ENCODE measurements around the gene FKBP8. TPM values are rescaled to one million over a fixed set of nuclear protein-coding genes. Genes with fewer than 3 reads are reported as not detected.

Gene FKBP8
- total RNA-seq, 1 experiment from 2014 or later: 231 TPM

GRCh38 chr19:18551631-18552030 lies 8.3 kb upstream of the FKBP8 start:
- H4K20me1 ChIP-seq (ENCODE audit: insufficient read depth): no peaks in the 10 kb centered on the region
- TF ChIP-seq, protein P1, sequence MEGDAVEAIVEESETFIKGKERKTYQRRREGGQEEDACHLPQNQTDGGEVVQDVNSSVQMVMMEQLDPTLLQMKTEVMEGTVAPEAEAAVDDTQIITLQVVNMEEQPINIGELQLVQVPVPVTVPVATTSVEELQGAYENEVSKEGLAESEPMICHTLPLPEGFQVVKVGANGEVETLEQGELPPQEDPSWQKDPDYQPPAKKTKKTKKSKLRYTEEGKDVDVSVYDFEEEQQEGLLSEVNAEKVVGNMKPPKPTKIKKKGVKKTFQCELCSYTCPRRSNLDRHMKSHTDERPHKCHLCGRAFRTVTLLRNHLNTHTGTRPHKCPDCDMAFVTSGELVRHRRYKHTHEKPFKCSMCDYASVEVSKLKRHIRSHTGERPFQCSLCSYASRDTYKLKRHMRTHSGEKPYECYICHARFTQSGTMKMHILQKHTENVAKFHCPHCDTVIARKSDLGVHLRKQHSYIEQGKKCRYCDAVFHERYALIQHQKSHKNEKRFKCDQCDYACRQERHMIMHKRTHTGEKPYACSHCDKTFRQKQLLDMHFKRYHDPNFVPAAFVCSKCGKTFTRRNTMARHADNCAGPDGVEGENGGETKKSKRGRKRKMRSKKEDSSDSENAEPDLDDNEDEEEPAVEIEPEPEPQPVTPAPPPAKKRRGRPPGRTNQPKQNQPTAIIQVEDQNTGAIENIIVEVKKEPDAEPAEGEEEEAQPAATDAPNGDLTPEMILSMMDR (conservative IDR thresholded peaks at IDR 0.05): no peak
- no peak for TF ChIP-seq EZH2 (IDR thresholded peaks at IDR 0.05; ENCODE audit: low read depth)
- no peak for DNase-seq
- H3K79me2 ChIP-seq (ENCODE audit: low read depth): no peaks in the 10 kb centered on the region
- H3K9me3 ChIP-seq (ENCODE audit: insufficient read depth, low read depth): no peaks in the 10 kb centered on the region
- no peak overlapping the region for H2AFZ ChIP-seq
- H3K4me3 ChIP-seq: no peak overlapping the region
- no peak overlapping the region for H3K4me2 ChIP-seq
- no peaks in the 10 kb centered on the region for H3K9me2 ChIP-seq (ENCODE audit: insufficient read depth)
- CTCF ChIA-PET: no interaction called here
- no TSS peak for BruUV-seq (replicated peaks)
- H3K27me3 ChIP-seq (ENCODE audit: insufficient read depth, low read depth): no peaks in the 10 kb centered on the region
- H3K36me3 ChIP-seq (ENCODE audit: low read depth): no peaks in the 10 kb centered on the region
- POLR2A ChIA-PET (ENCODE audit: unreplicated experiment): no interaction called here
- peaks cover 22% of the 10 kb centered on the region; the same call in 1 of the 2 replicates for H3F3A ChIP-seq (ENCODE audit: insufficient read depth, low read depth)
- intact Hi-C loops (cut with micrococcal nuclease; ENCODE audit: unreplicated experiment): no loop called here
- no peak overlapping the region for H3K27ac ChIP-seq
- H3K4me1 ChIP-seq (replicated peaks; ENCODE audit: insufficient read depth): no peaks in the 10 kb centered on the region

GRCh38 chr19:18543814-18544475 lies 572 bp upstream of the FKBP8 start:
- H3K27me3 ChIP-seq (ENCODE audit: insufficient read depth, low read depth): no peaks in the 10 kb centered on the region
- H4K20me1 ChIP-seq (ENCODE audit: insufficient read depth): no peaks in the 10 kb centered on the region
- peaks cover 6% of the 10 kb centered on the region; the same call in 1 of the 2 replicates for H3F3A ChIP-seq (ENCODE audit: insufficient read depth, low read depth)
- POLR2A ChIA-PET (ENCODE audit: unreplicated experiment): interaction anchor here (0.6 to 0.7 kb wide), 5 partner anchors 13 to 622 kb away, joined by 3 to 12 read pairs (median 5); partner anchors contain the start of genes KXD1 and UBA52
- intact Hi-C loops (cut with micrococcal nuclease; ENCODE audit: unreplicated experiment): no loop called here
- H3K79me2 ChIP-seq (ENCODE audit: low read depth): peaks cover 17% of the 10 kb centered on the region
- peaks cover 22% of the 10 kb centered on the region for H3K36me3 ChIP-seq (ENCODE audit: low read depth)
- peak overlapping the region; percentile 68 for H3K4me3 ChIP-seq
- DNase-seq: peak; percentile 48 to 77
- no TSS peak for BruUV-seq (replicated peaks)
- CTCF ChIA-PET: interaction anchor here (0.8 kb wide), 1 partner anchor 15 kb away, joined by 4 read pairs; no protein-coding TSS in a partner anchor
- H2AFZ ChIP-seq: peak overlapping the region; percentile 83
- H3K9me3 ChIP-seq (ENCODE audit: insufficient read depth, low read depth): no peaks in the 10 kb centered on the region
- no peaks in the 10 kb centered on the region for H3K9me2 ChIP-seq (ENCODE audit: insufficient read depth)
- peak overlapping the region; percentile 96 for H3K4me2 ChIP-seq
- no peak for TF ChIP-seq EZH2 (IDR thresholded peaks at IDR 0.05; ENCODE audit: low read depth)
- TF ChIP-seq, protein P1 (conservative IDR thresholded peaks at IDR 0.05): no peak
- H3K4me1 ChIP-seq (replicated peaks; ENCODE audit: insufficient read depth): peaks cover 10% of the 10 kb centered on the region; the same call in 1 of the 2 replicates
- no peak overlapping the region for H3K27ac ChIP-seq

DNA sequence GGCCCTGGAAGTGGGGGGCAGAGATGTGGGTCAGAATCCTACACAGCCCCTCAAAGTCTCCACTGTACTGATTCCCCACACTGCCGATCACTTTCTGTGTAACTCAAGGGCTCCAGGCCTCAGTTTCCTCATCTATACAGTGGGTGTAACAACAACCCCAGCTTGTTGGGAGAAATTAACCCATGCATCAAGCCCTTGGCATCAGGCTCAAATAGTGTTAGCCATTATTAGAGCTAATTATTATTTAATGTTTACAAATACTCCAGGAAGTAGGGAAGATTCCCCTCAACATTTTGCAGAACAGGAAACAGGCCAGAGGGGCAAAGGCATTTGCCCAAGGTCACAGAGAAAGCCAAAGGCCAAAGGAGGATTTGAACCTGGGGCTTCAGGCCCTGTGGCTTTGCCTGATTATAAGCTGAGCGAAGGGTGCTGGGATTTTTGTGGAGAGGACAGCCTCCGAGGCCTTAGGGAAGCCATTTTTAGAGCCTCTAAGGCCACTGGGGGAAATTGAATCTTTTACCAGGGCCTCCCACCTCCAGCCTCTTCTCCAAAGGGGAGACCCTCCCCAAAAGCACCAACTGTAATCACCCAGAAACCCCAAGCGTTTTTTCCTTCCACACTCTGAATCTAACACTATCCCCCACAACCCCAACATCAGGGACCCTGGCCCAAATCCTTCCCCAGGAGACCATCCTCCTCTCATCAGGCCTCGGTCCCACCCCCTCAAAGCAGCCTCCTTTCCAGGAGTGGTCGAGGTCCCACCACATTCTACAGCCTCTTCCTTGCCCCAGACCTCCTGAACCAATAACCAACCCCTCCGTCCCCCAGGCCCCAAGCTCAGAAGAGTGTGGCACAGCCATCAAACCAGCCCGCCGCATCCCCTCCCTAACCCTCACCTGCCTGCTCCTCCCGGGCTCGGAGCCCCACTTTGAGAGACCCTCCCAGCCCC lies 1.1 kb downstream of the FKBP8 start:
- POLR2A ChIA-PET (ENCODE audit: unreplicated experiment): interaction anchor here (0.6 kb wide), 1 partner anchor 249 kb away, joined by 12 read pairs; no protein-coding TSS in a partner anchor
- CTCF ChIA-PET: interaction anchor here (0.6 kb wide), 1 partner anchor 152 kb away, joined by 5 read pairs; no protein-coding TSS in a partner anchor
- peak overlapping the region; percentile 70; the same call in 1 of the 2 replicates for H2AFZ ChIP-seq

More for the DNA sequence above, 1.1 kb downstream of the FKBP8 start:
- Histone ChIP-seq H3K9me3 (ENCODE audit: insufficient read depth, low read depth) (no peaks in the 10 kb centered on the region), H3K79me2 (ENCODE audit: low read depth) (peaks cover 17% of the 10 kb centered on the region), H3K27me3 (ENCODE audit: insufficient read depth, low read depth) (no peaks in the 10 kb centered on the region), H3K36me3 (ENCODE audit: low read depth) (peaks cover 24% of the 10 kb centered on the region), H3K4me2 (peak overlapping the region; percentile 99), H3K4me1 (replicated peaks; ENCODE audit: insufficient read depth) (peaks cover 10% of the 10 kb centered on the region; the same call in 1 of the 2 replicates), H3K4me3 (peak overlapping the region; percentile 86), H3F3A (ENCODE audit: insufficient read depth, low read depth) (peaks cover 6% of the 10 kb centered on the region; the same call in 1 of the 2 replicates), H4K20me1 (ENCODE audit: insufficient read depth) (no peaks in the 10 kb centered on the region), H3K9me2 (ENCODE audit: insufficient read depth) (no peaks in the 10 kb centered on the region), H3K27ac (no peak overlapping the region)
- no TSS peak for BruUV-seq (replicated peaks)
- no peak for DNase-seq
- no peak for TF ChIP-seq EZH2 (IDR thresholded peaks at IDR 0.05; ENCODE audit: low read depth)
- TF ChIP-seq, protein P1 (conservative IDR thresholded peaks at IDR 0.05): no peak
- intact Hi-C loops (cut with micrococcal nuclease; ENCODE audit: unreplicated experiment): no loop called here
